Mesenchymal stem cell (in vitro differentiated cells and primary cell): Measurements from ENCODE around the gene FGB.

Experiments
- DNase-seq: peaks from one replicate; pipeline ENCODE4 v3.0.0-alpha.2; 2013
- H2AFZ ChIP-seq: one replicate; pipeline ENCODE4 v1.6.1; 2013; ENCODE audit warnings: low read depth, mild to moderate bottlenecking, control low read depth, inconsistent platforms, low read length, moderate library complexity
- H2AK5ac ChIP-seq: 2 replicates; pipeline ENCODE4 v1.6.1; 2013; ENCODE audit warnings: low read length, moderate library complexity, mild to moderate bottlenecking, inconsistent platforms; ENCODE audit not compliant: severe bottlenecking
- H2BK120ac ChIP-seq: one replicate; pipeline ENCODE4 v1.6.1; 2013; ENCODE audit warnings: low read depth, mild to moderate bottlenecking, inconsistent platforms, low read length, moderate library complexity
- H2BK12ac ChIP-seq, 2 experiments: one replicate each; pipeline ENCODE4 v1.6.1; 2013; ENCODE audit warnings: inconsistent platforms in 2 of 2, low read length in 2 of 2, mild to moderate bottlenecking in 2 of 2, moderate library complexity in 2 of 2, control low read depth in 1 of 2
- H2BK15ac ChIP-seq: one replicate; pipeline ENCODE4 v1.6.1; 2013; ENCODE audit warnings: mild to moderate bottlenecking, low read depth, inconsistent platforms; ENCODE audit not compliant: poor library complexity, severe bottlenecking
- H2BK5ac ChIP-seq: 2 replicates; pipeline ENCODE4 v1.6.1; 2013; ENCODE audit warnings: low read depth, mild to moderate bottlenecking, low read length, control low read depth, inconsistent platforms; ENCODE audit not compliant: poor library complexity, severe bottlenecking
- H3K14ac ChIP-seq, 2 experiments: one replicate each; pipeline ENCODE4 v1.6.1; 2013; ENCODE audit warnings: inconsistent platforms in 2 of 2, low read length in 2 of 2, control low read depth in 1 of 2, mild to moderate bottlenecking in 1 of 2, moderate library complexity in 1 of 2
- H3K18ac ChIP-seq, 2 experiments: one replicate each; pipeline ENCODE4 v1.6.1; 2013; ENCODE audit warnings: inconsistent platforms in 2 of 2, low read length in 2 of 2, control low read depth in 1 of 2, low read depth in 1 of 2, mild to moderate bottlenecking in 1 of 2
- H3K23ac ChIP-seq, 2 experiments: one replicate each; pipeline ENCODE4 v1.6.1; 2013; ENCODE audit warnings: inconsistent platforms in 2 of 2, low read length in 2 of 2, mild to moderate bottlenecking in 2 of 2, moderate library complexity in 2 of 2, control low read depth in 1 of 2
- H3K27ac ChIP-seq: 2 replicates; pipeline ENCODE4 v1.5.1; 2013; ENCODE audit warnings: mild to moderate bottlenecking, moderate library complexity, low read length, control low read depth, inconsistent platforms; ENCODE audit not compliant: poor library complexity, severe bottlenecking
- H3K27me3 ChIP-seq, 2 experiments: 2 replicates each; pipeline versions ENCODE4 v1.6.1 to v1.7.0; 2013; ENCODE audit warnings: low read length in 2 of 2, mild to moderate bottlenecking in 2 of 2, moderate library complexity in 2 of 2, control low read depth in 1 of 2, inconsistent platforms in 1 of 2; ENCODE audit not compliant: control insufficient read depth in 1 of 2, insufficient read depth in 1 of 2
- H3K36me3 ChIP-seq, 2 experiments: 2 replicates each; pipeline versions ENCODE4 v1.6.1 to v1.7.0; 2013; ENCODE audit warnings: low read length in 2 of 2, control low read depth in 1 of 2, inconsistent platforms in 1 of 2, low read depth in 1 of 2, mild to moderate bottlenecking in 1 of 2; ENCODE audit not compliant: insufficient read depth in 2 of 2, control insufficient read depth in 1 of 2
- H3K4ac ChIP-seq, 2 experiments: one replicate each; pipeline ENCODE4 v1.6.1; 2013; ENCODE audit warnings: inconsistent platforms in 2 of 2, low read length in 2 of 2, mild to moderate bottlenecking in 2 of 2, moderate library complexity in 2 of 2, control low read depth in 1 of 2, low read depth in 1 of 2
- H3K4me1 ChIP-seq: 2 replicates; pipeline ENCODE4 v1.6.1; 2013; ENCODE audit warnings: low read depth, low read length, control low read depth; ENCODE audit not compliant: control insufficient read depth, insufficient read depth
- H3K4me2 ChIP-seq: 2 replicates; pipeline ENCODE4 v1.6.1; 2013; ENCODE audit warnings: low read length, mild to moderate bottlenecking, inconsistent platforms; ENCODE audit not compliant: poor library complexity, severe bottlenecking
- H3K4me3 ChIP-seq, 2 experiments: 2 replicates each; pipeline versions ENCODE4 v1.5.1 to v1.7.0; 2013; ENCODE audit warnings: low read length in 2 of 2, mild to moderate bottlenecking in 2 of 2, control low read depth in 1 of 2, low read depth in 1 of 2; ENCODE audit not compliant: insufficient read depth in 1 of 2
- H3K79me1 ChIP-seq: replicated peaks from 2 replicates; pipeline ENCODE4 v1.6.1; 2013; ENCODE audit warnings: mild to moderate bottlenecking, control low read depth, low read length, inconsistent platforms; ENCODE audit not compliant: poor library complexity, severe bottlenecking
- H3K9ac ChIP-seq: 2 replicates; pipeline ENCODE4 v1.7.0; 2013; ENCODE audit warnings: mild to moderate bottlenecking, low read length, moderate library complexity
- H3K9me3 ChIP-seq: 2 replicates; pipeline ENCODE4 v1.7.0; 2013; ENCODE audit warnings: mild to moderate bottlenecking, low read length; ENCODE audit not compliant: control insufficient read depth
- H4K8ac ChIP-seq: one replicate; pipeline ENCODE4 v1.6.1; 2013; ENCODE audit warnings: inconsistent platforms, mild to moderate bottlenecking, low read length, moderate library complexity
- H4K91ac ChIP-seq: one replicate; pipeline ENCODE4 v1.6.1; 2013; ENCODE audit warnings: mild to moderate bottlenecking, low read length, inconsistent platforms
- WGBS: methylation state at CpG from one replicate; pipeline ENCODE4 v1.1.7; 2013; ENCODE audit warnings: mixed read lengths; 5-methylcytosine and 5-hydroxymethylcytosine counted together

Gene FGB

GRCh38 chr4:154565704-154566103 lies 2.9 kb downstream of the FGB start:
- H2AK5ac ChIP-seq, result no peak overlapping the region
- no peak overlapping the region for H3K9ac ChIP-seq
- H3K79me1 ChIP-seq, result no peaks in the 10 kb centered on the region
- no peak overlapping the region for H3K27ac ChIP-seq
- no peak overlapping the region for H3K23ac ChIP-seq
- DNase-seq, result no peak
- no peak overlapping the region for H4K8ac ChIP-seq
- no peak overlapping the region for H2BK12ac ChIP-seq
- H2AFZ ChIP-seq, result no peak overlapping the region
- H3K4me1 ChIP-seq, result peaks cover 4% of the 10 kb centered on the region
- H3K14ac ChIP-seq, result no peak overlapping the region
- no peak overlapping the region for H3K18ac ChIP-seq
- no peak overlapping the region for H2BK15ac ChIP-seq
- H2BK5ac ChIP-seq, result no peak overlapping the region
- no peak overlapping the region for H4K91ac ChIP-seq
- WGBS, result 83% methylated on average over 5 of the region's 6 CpGs
- H3K36me3 ChIP-seq, result peaks cover 0 to 4% of the 10 kb centered on the region in 2 experiments
- no peak overlapping the region for H3K4me3 ChIP-seq
- no peak overlapping the region for H3K4me2 ChIP-seq
- H3K4ac ChIP-seq, result no peak overlapping the region
- H3K27me3 ChIP-seq, result no peaks in the 10 kb centered on the region
- H3K9me3 ChIP-seq, result no peaks in the 10 kb centered on the region
- no peak overlapping the region for H2BK120ac ChIP-seq

- no peak overlapping the region for H4K8ac ChIP-seq
- H3K4me2 ChIP-seq, result no peak overlapping the region
- no peak overlapping the region for H3K9ac ChIP-seq
- H3K9me3 ChIP-seq, result no peaks in the 10 kb centered on the region
- H3K18ac ChIP-seq, result no peak overlapping the region
- no peak overlapping the region for H2BK5ac ChIP-seq
- H3K27ac ChIP-seq, result peak overlapping the region; percentile 8
- peaks cover 4% of the 10 kb centered on the region for H3K4me1 ChIP-seq
- no peak overlapping the region for H3K23ac ChIP-seq
- H2BK12ac ChIP-seq, result no peak overlapping the region
- H3K14ac ChIP-seq, result no peak overlapping the region
- H2AFZ ChIP-seq, result no peak overlapping the region
- 62% methylated on average over 3 of the region's 5 CpGs for WGBS
- no peak overlapping the region for H3K4ac ChIP-seq
- no peaks in the 10 kb centered on the region for H3K27me3 ChIP-seq
- H3K36me3 ChIP-seq, result peaks cover 0 to 4% of the 10 kb centered on the region in 2 experiments
- no peaks in the 10 kb centered on the region for H3K79me1 ChIP-seq
- no peak for DNase-seq
- no peak overlapping the region for H2BK15ac ChIP-seq
- H2BK120ac ChIP-seq, result no peak overlapping the region
- H3K4me3 ChIP-seq, result no peak overlapping the region
- H2AK5ac ChIP-seq, result no peak overlapping the region
- H4K91ac ChIP-seq, result no peak overlapping the region
These were observed 3.9 kb downstream of the FGB start for GRCh38 chr4:154566639-154567204.

- no peak for DNase-seq
- Histone ChIP-seq H4K91ac (no peak overlapping the region), H3K14ac (no peak overlapping the region), H2BK120ac (no peak overlapping the region), H2BK5ac (no peak overlapping the region), H3K36me3 (peaks cover 0 to 4% of the 10 kb centered on the region in 2 experiments), H3K4me1 (peaks cover 4% of the 10 kb centered on the region), H3K27ac (no peak overlapping the region), H3K79me1 (no peaks in the 10 kb centered on the region), H3K9me3 (no peaks in the 10 kb centered on the region), H4K8ac (no peak overlapping the region), H3K4me3 (no peak overlapping the region), H2AK5ac (no peak overlapping the region), H3K23ac (no peak overlapping the region), H3K4me2 (no peak overlapping the region), H2BK15ac (no peak overlapping the region), H3K9ac (no peak overlapping the region), H2AFZ (no peak overlapping the region), H2BK12ac (no peak overlapping the region), H3K18ac (no peak overlapping the region), H3K4ac (no peak overlapping the region), H3K27me3 (no peaks in the 10 kb centered on the region)
- 67% methylated on average over 2 of the region's 3 CpGs for WGBS
These were observed 6.2 kb downstream of the FGB start for GRCh38 chr4:154569028-154569427.

GRCh38 chr4:154569584-154569983 lies 6.8 kb downstream of the FGB start:
- Histone ChIP-seq H2BK5ac (no peak overlapping the region), H3K4me2 (no peak overlapping the region), H3K18ac (no peak overlapping the region), H2BK12ac (no peak overlapping the region), H3K36me3 (peaks cover 0 to 4% of the 10 kb centered on the region in 2 experiments), H3K27me3 (no peaks in the 10 kb centered on the region), H2BK15ac (no peak overlapping the region), H4K91ac (no peak overlapping the region), H3K9ac (no peak overlapping the region), H2AK5ac (no peak overlapping the region), H3K4ac (no peak overlapping the region), H3K23ac (no peak overlapping the region), H2AFZ (no peak overlapping the region), H3K4me3 (no peak overlapping the region), H4K8ac (no peak overlapping the region), H3K79me1 (no peaks in the 10 kb centered on the region), H3K14ac (no peak overlapping the region), H2BK120ac (no peak overlapping the region), H3K27ac (no peak overlapping the region), H3K4me1 (peaks cover 4% of the 10 kb centered on the region), H3K9me3 (no peaks in the 10 kb centered on the region)
- 90% methylated on average over 4 of the region's 5 CpGs for WGBS
- no peak for DNase-seq
